Endothelial cell (in vitro differentiated cells): ENCODE data around the gene DEGS2. TPM values are rescaled to one million over a fixed set of nuclear protein-coding genes. Genes with fewer than 3 reads are reported as not detected.

Source experiments
- DNase-seq: peaks from one replicate; pipeline ENCODE4 v3.0.0; 2021; ENCODE audit warnings: low spot score
- H3K27ac Mint-ChIP-seq: one replicate; pipeline ENCODE4 v1.8.0; 2021; ENCODE audit warnings: mixed read lengths, inconsistent platforms; ENCODE audit not compliant: unreplicated experiment
- H3K27me3 Mint-ChIP-seq: one replicate; pipeline ENCODE4 v1.8.0; 2021; ENCODE audit warnings: mild to moderate bottlenecking, moderate library complexity, mixed read lengths, inconsistent platforms; ENCODE audit not compliant: unreplicated experiment
- H3K36me3 Mint-ChIP-seq: one replicate; pipeline ENCODE4 v1.8.0; 2021; ENCODE audit warnings: mild to moderate bottlenecking, low read depth, mixed read lengths, inconsistent platforms; ENCODE audit not compliant: unreplicated experiment
- H3K4me1 Mint-ChIP-seq: one replicate; pipeline ENCODE4 v1.8.0; 2021; ENCODE audit warnings: mild to moderate bottlenecking, mixed read lengths, inconsistent platforms; ENCODE audit not compliant: unreplicated experiment
- H3K4me3 Mint-ChIP-seq: one replicate; pipeline ENCODE4 v1.8.0; 2021; ENCODE audit warnings: mild to moderate bottlenecking, mixed read lengths, inconsistent platforms; ENCODE audit not compliant: unreplicated experiment
- H3K9me3 Mint-ChIP-seq: one replicate; pipeline ENCODE4 v1.8.0; 2021; ENCODE audit warnings: mixed read lengths, inconsistent platforms; ENCODE audit not compliant: unreplicated experiment
- CTCF ChIP-seq: fragments of 200-600 bp; sonication (generic); IDR thresholded peaks from one replicate; pipeline ENCODE4 v1.5.0; 2021; ENCODE audit warnings: antibody characterized with exemption; ENCODE audit not compliant: unreplicated experiment
- total RNA-seq: library from RNA; stranded (reverse); fragmentation: NEBNext Ultra II Directional; extraction: Animal tissue kit (Norgen Biotek cat#: 25700); gene quantifications from one replicate; pipeline ENCODE4 v1.2.1, GENCODE V29; 2021; ENCODE audit not compliant: unreplicated experiment

The DEGS2 gene
- total RNA-seq, 1 donor from 2014 or later: not detected

- Mint-ChIP-seq H3K9me3 (no peaks in the 10 kb centered on the region), H3K36me3 (no peaks in the 10 kb centered on the region)
- no peak for DNase-seq
These were observed 13.4 kb upstream of the DEGS2 start for GRCh38 chr14:100172811-100173210.

GRCh38 chr14:100170880-100171279 is 11.4 kb upstream of the DEGS2 start:
- TF ChIP-seq CTCF: no peak
- no peaks in the 10 kb centered on the region for H3K4me1 Mint-ChIP-seq
- no peak overlapping the region for H3K4me3 Mint-ChIP-seq
- no peaks in the 10 kb centered on the region for H3K9me3 Mint-ChIP-seq
- H3K27ac Mint-ChIP-seq: no peak overlapping the region
- no peak for DNase-seq
- peaks cover 3% of the 10 kb centered on the region for H3K27me3 Mint-ChIP-seq
- no peaks in the 10 kb centered on the region for H3K36me3 Mint-ChIP-seq

More at GRCh38 chr14:100172811-100173210, 13.4 kb upstream of the DEGS2 start:
- Mint-ChIP-seq H3K4me1 (no peaks in the 10 kb centered on the region), H3K27me3 (peaks cover 6% of the 10 kb centered on the region), H3K27ac (no peak overlapping the region), H3K4me3 (no peak overlapping the region)
- TF ChIP-seq CTCF: no peak

- H3K36me3 Mint-ChIP-seq: peaks cover 5% of the 10 kb centered on the region
- TF ChIP-seq CTCF: no peak
- no peak overlapping the region for H3K4me3 Mint-ChIP-seq
- peaks cover 7% of the 10 kb centered on the region for H3K27me3 Mint-ChIP-seq
- no peak for DNase-seq
- no peaks in the 10 kb centered on the region for H3K9me3 Mint-ChIP-seq
- H3K27ac Mint-ChIP-seq: no peak overlapping the region
- peaks cover 4% of the 10 kb centered on the region for H3K4me1 Mint-ChIP-seq
These were observed 9.1 kb upstream of the DEGS2 start for GRCh38 chr14:100168506-100168905.

GRCh38 chr14:100165831-100166440 is 6.5 kb upstream of the DEGS2 start:
- H3K9me3 Mint-ChIP-seq: no peaks in the 10 kb centered on the region
- no peak overlapping the region for H3K27ac Mint-ChIP-seq
- H3K4me1 Mint-ChIP-seq: peaks cover 4% of the 10 kb centered on the region
- DNase-seq: no peak
- peaks cover 5% of the 10 kb centered on the region for H3K36me3 Mint-ChIP-seq
- H3K27me3 Mint-ChIP-seq: peaks cover 8% of the 10 kb centered on the region
- no peak for TF ChIP-seq CTCF
- no peak overlapping the region for H3K4me3 Mint-ChIP-seq

- H3K36me3 Mint-ChIP-seq: peaks cover 5% of the 10 kb centered on the region
- no peak for TF ChIP-seq CTCF
- H3K27me3 Mint-ChIP-seq: peaks cover 7% of the 10 kb centered on the region
- DNase-seq: no peak
- H3K4me1 Mint-ChIP-seq: peaks cover 4% of the 10 kb centered on the region
- H3K9me3 Mint-ChIP-seq: no peaks in the 10 kb centered on the region
- H3K27ac Mint-ChIP-seq: peak overlapping the region; percentile 30
- peak overlapping the region; percentile 38 for H3K4me3 Mint-ChIP-seq
These were observed 5.9 kb upstream of the DEGS2 start for GRCh38 chr14:100165376-100165775.
